NCI-H510A treated with DMSO at 0.1 percent for 48 hours (cell line): ENCODE measurements around the gene PRDM16.

Experiments
- DNase-seq: peaks from one replicate; lab custom pipeline; 2025; lab: John Stamatoyannopoulos, UW

The PRDM16 gene

GRCh38 chr1:3356827-3357460, 287.9 kb downstream of the PRDM16 start:
- DNase-seq: no peak

- DNase-seq: no peak
Observed at GRCh38 chr1:3357526-3358297, 288.7 kb downstream of the PRDM16 start.

DNA sequence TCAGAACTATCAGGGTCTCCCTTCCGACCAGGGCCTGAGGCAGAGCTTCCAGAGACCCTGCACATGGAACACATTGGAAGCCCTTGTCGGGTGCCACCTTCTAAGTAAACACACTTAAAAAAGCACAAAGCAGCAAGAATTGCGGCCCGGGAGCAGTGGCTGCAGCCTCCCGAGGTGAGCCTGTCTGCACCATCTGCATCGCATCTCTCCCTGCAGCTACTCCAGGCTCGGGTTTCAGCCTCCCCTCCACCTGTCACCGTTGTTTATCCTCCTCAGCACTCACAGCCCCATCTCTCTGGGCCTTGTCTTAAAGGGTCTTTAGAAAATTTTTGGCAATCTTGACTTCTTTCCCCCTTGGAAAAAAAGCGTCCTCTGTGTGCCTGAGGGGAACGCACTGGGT, 290.3 kb downstream of the PRDM16 start:
- DNase-seq: no peak

DNA sequence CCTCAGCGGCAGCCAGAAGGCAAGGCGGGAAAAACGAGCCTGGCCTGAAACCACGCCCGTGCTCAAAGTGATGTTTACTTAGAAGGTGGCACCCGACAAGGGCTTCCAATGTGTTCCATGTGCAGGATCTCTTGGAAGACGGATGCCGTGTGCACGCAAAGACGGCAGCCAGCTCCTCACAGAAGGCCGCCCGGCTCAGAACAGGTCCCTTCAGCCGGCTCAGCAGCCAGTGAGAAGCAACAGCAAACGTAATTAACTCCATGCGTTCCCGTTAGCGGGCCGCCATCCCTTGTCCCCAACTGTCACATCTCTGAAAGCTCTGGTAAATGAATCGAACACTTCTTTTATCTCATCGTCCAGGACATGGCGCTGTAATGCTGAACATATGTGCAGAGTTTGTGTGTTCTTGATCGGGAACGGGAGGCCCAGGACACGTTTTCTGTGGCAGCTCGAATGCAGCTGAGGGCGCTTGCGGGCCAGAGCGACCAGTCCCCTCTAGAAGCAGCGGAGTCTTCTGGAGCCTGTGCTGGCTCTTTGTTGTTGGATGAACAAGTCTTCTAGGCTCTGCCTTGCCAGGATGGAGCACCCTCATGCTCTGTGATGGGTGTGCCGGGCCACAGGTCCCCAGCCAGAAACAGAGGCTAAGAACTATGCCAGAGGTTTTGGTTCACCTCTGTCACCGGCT, 290.9 kb downstream of the PRDM16 start:
- DNase-seq: no peak

- DNase-seq: no peak
Observed at GRCh38 chr1:3360646-3361257, 291.7 kb downstream of the PRDM16 start.

DNA sequence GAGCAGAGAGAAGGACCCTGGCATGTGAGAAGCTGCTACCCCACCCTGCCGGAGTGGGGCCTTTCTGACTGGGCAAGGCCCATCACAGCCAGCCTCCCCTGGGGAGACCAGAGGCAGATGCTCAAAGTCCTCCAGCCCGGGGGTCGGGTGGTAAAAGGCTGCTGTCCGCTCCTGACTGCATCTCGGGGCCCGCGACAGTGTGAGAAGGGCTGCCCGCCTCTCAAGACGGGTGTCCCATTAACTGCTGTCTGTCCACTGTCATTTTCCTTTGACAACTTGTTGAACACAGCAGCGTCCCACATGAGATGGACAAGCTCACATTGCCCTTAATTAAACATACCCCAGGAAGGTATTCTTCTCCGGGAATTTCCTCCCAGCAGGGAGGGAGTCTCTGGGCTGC, 294.0 kb downstream of the PRDM16 start:
- DNase-seq: no peak

DNA sequence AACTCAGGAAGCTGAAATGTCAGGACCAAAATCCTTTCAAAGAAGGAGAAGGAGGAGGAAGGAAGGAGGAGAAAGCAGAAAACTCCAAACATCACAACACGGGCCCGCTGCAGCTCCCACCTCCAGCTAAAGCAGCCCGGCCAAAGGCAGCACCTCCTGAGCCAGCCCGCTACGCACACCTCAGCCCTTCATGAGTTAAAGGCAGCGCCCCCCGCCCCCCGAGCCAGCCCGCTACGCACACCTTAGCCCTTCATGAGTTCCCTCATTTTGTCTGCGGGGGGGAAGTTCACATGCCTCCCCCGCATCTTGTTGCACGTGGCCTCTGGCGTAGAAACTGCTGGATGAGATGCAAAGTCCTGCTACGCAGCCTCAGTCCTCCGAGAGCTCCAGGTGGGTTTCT, 294.8 kb downstream of the PRDM16 start:
- no peak for DNase-seq

DNA sequence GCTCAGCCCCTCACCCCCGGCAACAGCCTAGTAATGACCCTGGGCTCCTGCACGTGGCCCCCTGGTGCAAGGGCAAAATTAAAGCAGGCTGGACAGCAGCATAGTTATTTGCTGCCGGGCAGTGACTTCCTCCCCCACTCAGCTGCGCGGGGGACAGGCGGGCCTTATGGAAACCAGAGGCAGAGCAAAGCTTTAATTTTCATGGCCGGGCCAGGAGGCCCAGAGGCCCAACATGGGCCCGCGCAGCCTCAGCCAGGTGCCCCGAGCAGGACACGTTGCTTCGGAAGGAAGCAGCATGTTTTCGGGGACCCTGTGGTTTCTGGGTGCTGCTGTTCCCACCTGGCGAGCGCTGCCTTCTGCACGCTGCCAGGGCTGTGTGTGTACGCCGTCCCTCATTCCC, 295.5 kb downstream of the PRDM16 start:
- DNase-seq: no peak

DNA sequence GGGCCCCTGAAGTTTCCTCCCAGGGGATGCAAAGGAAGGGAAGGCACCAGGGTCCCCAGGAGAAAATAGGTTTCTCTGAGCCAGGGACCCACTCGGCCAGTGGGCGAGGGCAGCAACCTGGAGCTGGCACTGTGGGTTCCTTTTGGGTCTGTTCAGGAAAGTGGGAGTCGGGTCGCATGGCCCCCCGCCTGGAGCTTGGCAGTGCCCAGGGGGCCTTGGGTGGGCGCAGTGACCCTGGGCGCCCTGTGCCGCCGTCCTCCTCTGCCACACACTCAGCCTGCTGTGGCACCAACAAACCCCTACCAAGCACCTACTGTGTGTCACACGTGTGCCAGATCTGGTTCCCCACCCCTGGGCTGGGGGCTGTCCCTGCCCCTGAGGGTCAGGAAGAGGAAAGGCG, 296.0 kb downstream of the PRDM16 start:
- DNase-seq: no peak

DNA sequence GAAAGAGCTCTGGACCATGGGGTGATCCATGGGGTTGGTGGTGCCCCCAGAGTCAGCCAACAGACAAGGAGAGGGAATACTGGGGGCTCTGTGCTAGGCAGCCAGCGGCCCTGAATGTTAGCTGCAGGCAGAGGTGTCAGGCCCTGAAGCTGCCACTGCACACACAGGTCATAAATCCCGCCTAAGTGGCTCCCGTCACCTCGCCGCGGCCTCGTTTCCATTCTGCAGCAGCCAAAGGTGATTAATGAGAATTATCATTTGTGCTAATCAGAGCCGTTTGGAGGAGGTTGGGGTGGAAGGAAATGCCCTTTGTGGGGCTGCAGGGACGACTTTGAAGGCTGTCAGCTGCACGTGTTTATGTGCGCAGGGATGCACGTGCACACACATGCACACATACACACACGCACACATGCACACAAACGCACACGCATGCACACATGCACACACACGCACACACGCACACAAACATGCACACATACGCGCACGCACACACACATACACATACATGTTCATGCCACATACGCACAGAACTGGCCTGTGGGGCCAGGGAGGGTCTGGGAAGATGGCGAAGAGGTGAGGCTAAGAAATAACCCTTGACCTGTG, 296.6 kb downstream of the PRDM16 start:
- no peak for DNase-seq

DNA sequence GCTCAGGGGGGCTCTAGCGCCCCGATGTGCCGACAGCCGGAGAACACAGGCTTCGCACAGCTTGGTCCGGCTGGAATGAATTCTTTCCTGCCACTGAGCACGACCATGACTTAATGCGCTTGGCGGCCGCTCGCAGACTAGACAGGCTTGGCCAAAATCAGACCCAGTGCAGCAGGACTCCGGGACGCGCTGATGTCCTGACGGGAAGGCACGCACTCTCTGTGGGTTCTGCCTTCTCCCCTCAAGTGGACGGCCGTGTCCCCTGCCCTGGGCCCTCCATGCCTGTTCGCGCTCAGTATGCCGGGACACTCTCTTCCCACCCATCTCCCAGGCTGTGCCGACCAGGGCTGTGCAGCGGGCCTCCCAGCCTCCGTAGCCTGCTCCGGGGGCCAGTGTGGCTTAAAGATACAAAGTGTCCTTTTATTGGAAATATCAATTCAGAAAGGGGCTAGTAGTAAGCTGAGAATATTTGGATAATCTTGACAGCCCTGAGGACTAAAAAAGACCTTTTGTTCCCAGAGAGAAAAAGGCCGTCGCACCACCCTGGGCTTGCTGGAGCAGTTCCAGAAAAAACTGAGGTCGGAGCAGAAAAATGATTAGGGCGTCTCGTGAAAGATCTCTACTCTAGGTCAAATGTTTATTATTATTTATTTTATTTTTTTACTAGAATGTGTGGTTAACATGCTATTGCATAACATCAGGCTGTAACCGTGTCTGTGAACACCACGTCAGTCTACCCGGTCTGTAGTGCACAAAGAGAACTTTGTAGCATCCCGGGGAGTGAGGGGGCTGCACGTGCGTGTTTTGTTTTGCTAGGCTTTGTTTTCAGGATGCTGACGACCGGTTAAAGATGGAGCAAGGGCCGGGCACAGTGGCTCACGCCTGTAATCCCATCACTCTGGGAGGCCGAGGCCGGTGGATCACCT, 297.4 kb downstream of the PRDM16 start:
- no peak for DNase-seq

GRCh38 chr1:3367376-3367775, 298.4 kb downstream of the PRDM16 start:
- DNase-seq: no peak

DNA sequence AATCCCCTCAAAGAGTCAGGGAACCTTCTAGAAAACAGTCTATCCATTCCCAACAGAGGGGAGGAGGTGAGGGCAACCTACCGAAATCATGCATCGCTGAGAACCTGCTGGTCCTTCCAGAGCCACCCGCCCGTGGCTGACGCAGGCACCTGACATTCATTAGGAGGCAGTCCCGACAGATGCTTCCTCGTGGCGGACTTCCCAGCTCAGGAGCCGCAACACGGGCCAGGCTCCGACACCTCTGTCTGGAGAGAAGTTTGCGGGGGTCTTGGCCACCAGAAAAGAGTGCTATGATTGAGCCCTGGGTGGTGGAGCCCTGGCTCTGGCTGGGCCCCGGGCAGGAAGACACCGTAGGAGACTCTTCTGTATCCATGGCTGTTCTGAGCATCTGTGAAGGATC, 299.1 kb downstream of the PRDM16 start:
- no peak for DNase-seq

GRCh38 chr1:3368711-3369445, 299.9 kb downstream of the PRDM16 start:
- no peak for DNase-seq

DNA sequence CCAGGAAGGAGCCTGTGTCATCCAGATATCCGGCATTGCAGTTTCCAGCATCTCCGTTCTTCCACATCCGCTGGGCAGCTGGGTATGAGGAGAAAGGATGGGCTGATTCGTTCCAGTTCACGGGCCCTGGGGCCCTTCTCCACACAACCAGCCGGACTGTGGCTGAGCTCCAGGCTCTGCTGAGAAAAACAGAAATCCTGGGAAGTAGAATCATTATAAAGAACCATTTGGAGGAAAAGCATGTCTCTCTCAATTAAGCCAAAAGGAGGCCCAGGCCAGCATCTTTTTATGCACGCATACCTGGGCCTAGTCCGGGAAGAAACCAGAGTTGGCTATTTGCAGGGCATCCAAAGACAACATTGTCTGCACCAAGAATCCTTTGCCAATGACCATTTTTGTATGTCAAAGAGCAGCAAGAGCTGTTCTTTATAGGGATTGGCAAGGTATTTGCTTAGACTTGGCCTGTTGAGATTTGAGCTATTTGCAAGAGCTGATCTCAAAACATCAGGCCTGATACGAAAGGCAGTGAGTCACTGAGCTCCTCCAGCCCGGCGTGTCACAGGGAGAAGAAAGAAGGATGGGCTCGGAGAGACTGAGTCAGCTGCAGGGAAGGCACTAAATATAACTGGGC, 300.6 kb downstream of the PRDM16 start:
- DNase-seq: no peak

DNA sequence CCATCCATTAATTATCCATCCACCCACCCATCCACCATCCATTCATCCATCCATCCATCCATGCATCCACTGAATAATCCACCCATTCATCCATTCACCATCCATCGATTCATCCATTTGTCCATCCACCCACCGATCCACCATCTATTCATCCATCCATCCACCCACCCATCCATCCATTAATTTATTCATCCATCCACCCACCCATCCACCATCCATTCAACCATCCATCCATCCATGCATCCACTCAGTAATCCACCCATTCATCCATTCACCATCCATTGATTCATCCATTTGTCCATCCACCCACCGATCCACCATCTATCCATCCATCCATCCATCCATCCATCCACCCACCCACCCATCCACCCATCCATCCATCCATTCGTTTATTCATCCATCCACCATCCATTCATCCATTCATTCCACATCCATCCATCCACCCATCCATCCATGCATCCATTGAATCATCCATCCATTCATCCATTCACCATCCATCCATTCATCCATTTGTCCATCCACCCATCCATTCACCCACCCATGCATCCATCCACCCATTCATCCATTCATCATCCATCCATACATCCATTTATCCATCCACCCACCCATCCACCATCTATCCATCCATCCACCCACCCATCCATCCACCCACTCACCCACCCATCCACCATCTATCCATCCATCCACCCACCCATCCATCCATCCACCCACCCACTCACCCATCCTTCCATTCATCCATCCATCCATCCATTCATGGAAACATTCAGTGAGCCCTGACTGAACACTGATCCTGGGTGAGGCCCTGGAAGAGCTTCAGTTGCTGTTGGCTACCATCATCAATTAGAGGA, 302.1 kb downstream of the PRDM16 start:
- DNase-seq: no peak

DNA sequence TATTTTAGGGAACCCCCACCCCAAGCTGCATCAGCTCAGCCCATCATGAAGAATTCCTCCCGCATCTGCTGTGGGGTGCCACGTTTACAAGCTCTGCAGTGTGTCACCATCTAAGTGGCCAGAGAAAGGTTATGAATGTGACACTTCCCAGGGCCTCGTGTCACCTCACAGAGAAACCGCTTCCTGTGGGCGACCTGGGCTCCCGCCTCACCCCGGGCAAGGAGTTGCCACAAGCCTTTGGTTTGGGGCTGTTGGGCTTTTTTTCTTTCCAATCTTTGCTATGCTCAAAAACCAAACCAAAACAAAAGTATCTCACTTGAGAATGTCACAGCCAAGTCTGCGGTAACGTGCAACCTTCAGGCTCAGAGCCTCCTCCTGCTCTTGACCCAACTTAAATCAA, 303.3 kb downstream of the PRDM16 start:
- no peak for DNase-seq

GRCh38 chr1:3373175-3373574, 304.2 kb downstream of the PRDM16 start:
- no peak for DNase-seq
